ENCODE measurements around the gene RAB25. TPM values are rescaled to one million over a fixed set of nuclear protein-coding genes. Genes with fewer than 3 reads are reported as not detected.

RAB25 gene
- total RNA-seq, 1 donor from 2014 or later = not detected

- Mint-ChIP-seq H3K4me3 (ENCODE audit: unreplicated experiment) (peak overlapping the region; percentile 99), H3K9me3 (ENCODE audit: unreplicated experiment) (peaks cover 33% of the 10 kb centered on the region), H3K27me3 (ENCODE audit: unreplicated experiment) (peaks cover 18% of the 10 kb centered on the region), H3K4me1 (ENCODE audit: low read depth, unreplicated experiment) (peaks cover 12% of the 10 kb centered on the region), H3K27ac (ENCODE audit: unreplicated experiment) (peak overlapping the region; percentile 98), H3K36me3 (ENCODE audit: unreplicated experiment) (no peaks in the 10 kb centered on the region)
- TF ChIP-seq, protein P1, sequence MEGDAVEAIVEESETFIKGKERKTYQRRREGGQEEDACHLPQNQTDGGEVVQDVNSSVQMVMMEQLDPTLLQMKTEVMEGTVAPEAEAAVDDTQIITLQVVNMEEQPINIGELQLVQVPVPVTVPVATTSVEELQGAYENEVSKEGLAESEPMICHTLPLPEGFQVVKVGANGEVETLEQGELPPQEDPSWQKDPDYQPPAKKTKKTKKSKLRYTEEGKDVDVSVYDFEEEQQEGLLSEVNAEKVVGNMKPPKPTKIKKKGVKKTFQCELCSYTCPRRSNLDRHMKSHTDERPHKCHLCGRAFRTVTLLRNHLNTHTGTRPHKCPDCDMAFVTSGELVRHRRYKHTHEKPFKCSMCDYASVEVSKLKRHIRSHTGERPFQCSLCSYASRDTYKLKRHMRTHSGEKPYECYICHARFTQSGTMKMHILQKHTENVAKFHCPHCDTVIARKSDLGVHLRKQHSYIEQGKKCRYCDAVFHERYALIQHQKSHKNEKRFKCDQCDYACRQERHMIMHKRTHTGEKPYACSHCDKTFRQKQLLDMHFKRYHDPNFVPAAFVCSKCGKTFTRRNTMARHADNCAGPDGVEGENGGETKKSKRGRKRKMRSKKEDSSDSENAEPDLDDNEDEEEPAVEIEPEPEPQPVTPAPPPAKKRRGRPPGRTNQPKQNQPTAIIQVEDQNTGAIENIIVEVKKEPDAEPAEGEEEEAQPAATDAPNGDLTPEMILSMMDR (IDR thresholded peaks at IDR 0.05; ENCODE audit: partially characterized antibody, unreplicated experiment) = no peak
- no peak for DNase-seq
Observed at GRCh38 chr1:156083800-156084790, 23.1 kb downstream of the RAB25 start.

DNA sequence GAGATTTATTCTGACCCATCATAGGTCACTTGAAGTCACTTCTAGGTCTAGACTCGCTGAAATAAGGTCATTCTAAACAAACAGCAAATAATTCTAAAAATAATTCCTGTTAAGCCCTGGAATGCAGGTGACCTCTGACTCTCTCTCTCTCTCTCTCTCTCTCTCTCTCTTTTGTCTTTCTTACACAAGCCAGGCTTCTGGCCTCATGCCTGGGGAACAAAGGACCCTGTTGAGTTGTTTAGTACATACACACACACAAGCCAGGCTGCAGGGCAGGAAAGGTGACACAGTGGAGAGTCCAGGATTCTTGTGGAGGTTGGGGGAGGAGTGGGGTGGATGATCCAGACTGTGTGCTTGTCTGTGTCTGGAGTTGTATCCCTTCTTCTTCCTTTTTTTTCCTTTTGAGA is 25.3 kb downstream of the RAB25 start:
- H3K27ac Mint-ChIP-seq (ENCODE audit: unreplicated experiment) = no peak overlapping the region
- H3K36me3 Mint-ChIP-seq (ENCODE audit: unreplicated experiment) = no peaks in the 10 kb centered on the region
- H3K27me3 Mint-ChIP-seq (ENCODE audit: unreplicated experiment) = peaks cover 7% of the 10 kb centered on the region
- H3K4me3 Mint-ChIP-seq (ENCODE audit: unreplicated experiment) = peak overlapping the region; percentile 81
- DNase-seq = no peak
- TF ChIP-seq, protein P1 (IDR thresholded peaks at IDR 0.05; ENCODE audit: partially characterized antibody, unreplicated experiment) = no peak
- H3K9me3 Mint-ChIP-seq (ENCODE audit: unreplicated experiment) = peaks cover 18% of the 10 kb centered on the region
- H3K4me1 Mint-ChIP-seq (ENCODE audit: low read depth, unreplicated experiment) = peaks cover 15% of the 10 kb centered on the region

DNA sequence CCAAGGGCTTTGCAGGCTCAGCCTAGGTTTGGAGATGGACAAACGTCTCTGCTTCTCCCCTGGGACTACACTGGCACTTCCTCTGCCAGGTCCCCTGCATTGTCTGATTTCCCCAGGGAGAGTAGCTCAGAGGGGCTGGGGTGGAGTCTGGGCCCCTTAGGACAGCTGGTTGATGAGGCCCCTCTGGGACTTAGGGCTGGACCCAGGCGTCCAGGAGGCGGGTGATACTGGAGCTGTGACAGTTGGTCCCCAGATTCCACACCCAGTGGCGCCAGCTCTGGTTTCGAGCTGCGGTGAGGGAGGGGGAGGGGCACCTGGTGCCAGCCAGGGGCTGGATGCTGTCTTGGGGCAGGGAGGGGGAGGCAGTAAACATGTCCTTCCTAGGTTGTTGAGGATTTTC is 28.7 kb downstream of the RAB25 start:
- Mint-ChIP-seq H3K9me3 (ENCODE audit: unreplicated experiment) (peaks cover 7% of the 10 kb centered on the region), H3K36me3 (ENCODE audit: unreplicated experiment) (no peaks in the 10 kb centered on the region), H3K4me1 (ENCODE audit: low read depth, unreplicated experiment) (peaks cover 16% of the 10 kb centered on the region), H3K4me3 (ENCODE audit: unreplicated experiment) (no peak overlapping the region), H3K27me3 (ENCODE audit: unreplicated experiment) (no peaks in the 10 kb centered on the region), H3K27ac (ENCODE audit: unreplicated experiment) (no peak overlapping the region)
- TF ChIP-seq, protein P1 (IDR thresholded peaks at IDR 0.05; ENCODE audit: partially characterized antibody, unreplicated experiment) = no peak
- DNase-seq = no peak

GRCh38 chr1:156090138-156090839 is 29.3 kb downstream of the RAB25 start:
- H3K4me1 Mint-ChIP-seq (ENCODE audit: low read depth, unreplicated experiment) = peaks cover 15% of the 10 kb centered on the region
- H3K9me3 Mint-ChIP-seq (ENCODE audit: unreplicated experiment) = peaks cover 3% of the 10 kb centered on the region
- peak overlapping the region; percentile 53 for H3K4me3 Mint-ChIP-seq (ENCODE audit: unreplicated experiment)
- TF ChIP-seq, protein P1 (IDR thresholded peaks at IDR 0.05; ENCODE audit: partially characterized antibody, unreplicated experiment) = no peak
- H3K27me3 Mint-ChIP-seq (ENCODE audit: unreplicated experiment) = no peaks in the 10 kb centered on the region
- no peak for DNase-seq
- H3K36me3 Mint-ChIP-seq (ENCODE audit: unreplicated experiment) = no peaks in the 10 kb centered on the region
- H3K27ac Mint-ChIP-seq (ENCODE audit: unreplicated experiment) = peak overlapping the region; percentile 80
